OCI-M1 (cell line): Measurements from ENCODE around the gene POLE4.
A peak's percentile ranks its signal among the peaks of the same experiment; 100 is the strongest.

ENCODE experiments used
- DNase-seq: peaks from one replicate; lab custom pipeline; 2025; lab: John Stamatoyannopoulos, UW

Gene POLE4

DNA sequence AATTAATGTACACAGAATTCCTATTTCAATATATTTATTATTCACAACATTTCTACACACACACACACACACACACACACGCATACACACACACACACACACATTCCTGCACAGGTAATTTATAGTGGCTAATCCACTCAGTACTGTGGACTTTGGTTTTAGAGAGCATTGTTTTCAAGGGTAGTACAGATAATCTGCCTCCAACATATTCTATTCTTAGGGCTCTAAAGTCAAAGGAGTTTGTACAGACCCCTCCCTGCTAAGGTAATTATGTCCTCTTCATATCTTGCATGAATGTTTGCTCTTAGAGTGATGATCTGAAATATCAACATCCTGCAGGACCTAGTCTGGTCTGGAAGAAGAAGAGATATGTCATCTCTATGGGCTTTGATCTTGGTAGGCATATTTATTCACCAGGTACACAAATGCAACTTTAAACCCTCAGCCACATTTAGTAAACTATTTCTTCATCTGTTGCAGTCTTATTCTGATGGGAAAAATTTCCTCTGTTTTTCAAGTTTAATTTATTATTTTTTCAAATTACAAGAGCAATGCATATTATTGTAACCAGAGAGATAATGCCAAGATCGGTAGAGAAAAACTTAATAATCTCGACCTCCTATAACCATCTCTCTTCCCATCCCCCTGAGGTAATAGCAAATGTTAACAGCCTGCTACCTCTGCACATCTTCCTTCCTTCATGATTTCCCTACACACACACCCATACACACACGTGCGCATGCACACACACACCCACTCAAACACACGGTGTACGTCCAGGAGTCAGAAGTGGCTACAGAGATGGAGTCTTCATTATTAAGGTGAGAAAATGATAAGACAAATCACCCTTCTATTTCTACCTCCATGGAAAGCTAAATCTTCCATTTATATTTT lies 18.3 kb upstream of the POLE4 start:
- DNase-seq, result no peak

DNA sequence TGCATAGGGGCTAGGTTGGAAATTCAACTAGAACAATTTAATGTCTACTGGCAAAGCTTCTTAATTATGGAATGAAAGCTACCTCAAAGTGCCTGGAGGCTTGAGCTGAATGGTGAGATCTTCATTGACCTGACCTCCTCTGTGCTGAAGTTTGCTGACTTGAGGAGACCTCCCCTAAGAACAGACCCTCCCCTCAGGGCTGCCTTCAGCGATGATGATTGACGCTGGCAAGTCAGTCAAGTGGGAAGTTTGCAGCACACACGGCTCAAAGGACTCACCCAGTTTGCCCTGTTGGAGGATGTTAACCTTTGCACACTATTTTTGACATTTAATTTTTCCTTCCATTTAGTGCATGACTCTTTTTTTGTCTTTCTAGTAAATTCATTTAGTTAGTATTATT lies 17.2 kb upstream of the POLE4 start:
- no peak for DNase-seq

- no peak for DNase-seq
Observed at GRCh38 chr2:74942263-74942662, 16.2 kb upstream of the POLE4 start.

DNA sequence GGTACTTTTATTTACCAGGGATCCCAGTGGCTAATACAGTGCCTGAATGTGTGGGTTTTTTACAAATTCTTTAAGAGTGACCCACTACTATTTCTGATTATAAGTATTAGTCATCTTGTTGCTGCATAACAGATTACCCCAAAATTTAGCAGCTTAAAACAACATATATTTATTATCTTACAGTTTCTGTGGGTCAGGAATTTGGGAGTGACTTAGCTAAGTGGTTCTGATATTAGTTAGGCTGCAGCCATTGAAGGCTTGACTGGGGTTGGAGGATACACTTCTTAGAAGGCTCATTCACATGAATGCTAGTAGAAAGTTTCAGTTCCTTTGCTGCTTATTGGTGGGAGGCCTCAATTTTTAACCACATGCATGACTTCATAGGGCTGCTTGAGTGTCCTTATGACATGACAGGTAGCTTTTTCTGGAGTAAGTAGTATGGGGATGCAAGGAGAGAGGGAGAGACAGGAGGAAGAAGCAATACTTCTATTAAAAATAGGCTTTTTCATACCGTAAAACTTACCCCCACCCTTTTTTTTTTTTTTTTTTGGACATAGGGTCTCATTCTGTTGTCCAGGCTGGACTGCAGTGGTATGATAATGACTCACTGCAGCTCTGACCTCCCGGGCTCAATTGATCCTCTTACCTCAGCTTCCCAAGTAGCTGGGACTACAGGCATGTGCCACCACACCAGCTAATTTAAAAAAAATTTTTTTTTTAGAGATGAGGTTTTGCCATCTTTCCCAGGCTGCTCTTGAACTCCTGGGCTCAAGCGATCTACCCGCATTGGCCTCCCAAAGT lies 13.3 kb upstream of the POLE4 start:
- DNase-seq, result no peak

DNA sequence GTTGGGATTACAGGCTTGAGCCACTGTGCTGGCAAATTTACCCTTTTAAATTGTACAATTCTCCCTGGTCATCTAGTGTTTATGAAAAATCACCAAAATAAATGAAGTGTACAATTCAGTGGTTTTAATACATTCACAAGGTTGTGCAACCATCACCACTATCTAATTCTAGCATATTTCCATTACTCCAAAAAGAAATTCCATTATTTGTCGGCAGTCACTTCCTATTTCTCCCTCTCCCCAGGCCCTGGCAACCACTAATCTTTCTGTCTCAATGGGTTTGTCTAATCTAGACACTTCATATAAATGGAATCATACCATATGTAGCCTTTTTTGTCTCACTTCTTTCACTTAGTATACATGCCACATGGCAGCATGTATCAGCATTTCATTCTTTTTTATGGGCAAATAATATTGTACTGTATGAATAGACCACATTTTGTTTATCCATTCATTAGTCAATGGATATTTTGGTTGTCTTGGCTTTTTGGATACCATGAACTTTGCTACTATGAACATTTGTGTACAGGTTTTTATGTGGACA lies 12.6 kb upstream of the POLE4 start:
- peak; percentile 1 for DNase-seq

GRCh38 chr2:74947703-74948102 lies 10.7 kb upstream of the POLE4 start:
- DNase-seq, result peak; percentile 20

DNA sequence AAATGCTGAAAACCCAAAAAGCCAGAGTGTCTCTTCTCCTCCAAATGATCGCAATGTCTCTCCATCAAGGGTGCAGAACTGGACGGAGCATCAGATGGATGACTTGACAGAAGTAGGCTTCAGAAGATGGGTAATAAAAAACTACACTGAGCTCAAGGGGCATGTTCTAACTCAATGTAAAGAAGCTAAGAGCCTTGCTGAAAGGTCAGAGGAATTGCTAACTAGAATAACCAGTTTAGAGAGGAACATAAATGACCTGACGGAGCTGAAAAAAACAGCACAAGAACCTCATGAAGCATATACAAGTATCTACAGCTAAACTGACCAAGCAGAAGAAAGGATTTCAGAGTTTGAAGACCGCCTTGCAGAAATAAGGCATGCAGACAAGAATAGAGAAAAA lies 9.7 kb upstream of the POLE4 start:
- no peak for DNase-seq

DNA sequence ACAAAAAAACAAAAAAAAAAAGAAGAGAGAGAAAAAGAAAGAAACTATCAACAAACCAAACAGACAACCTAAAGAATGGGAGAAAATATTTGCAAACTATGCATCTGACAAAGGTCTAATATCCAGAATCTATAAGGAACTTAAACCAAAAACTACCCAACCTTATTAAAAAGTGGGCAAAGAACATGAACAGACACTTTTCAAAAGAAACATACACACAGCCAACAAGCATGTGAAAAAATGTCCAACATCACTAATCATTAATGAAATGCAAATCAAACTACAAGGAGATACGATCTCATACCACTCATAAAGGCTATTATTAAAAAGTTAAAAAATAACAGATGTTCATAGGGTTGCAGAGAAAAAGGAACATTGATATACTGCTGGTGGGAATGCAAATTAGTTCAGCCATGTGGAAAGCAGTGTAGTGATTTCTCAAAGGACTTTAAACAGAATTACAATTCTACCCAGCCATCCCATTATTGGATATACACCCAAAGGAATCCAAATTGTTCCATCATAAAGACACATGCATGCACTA lies 7.2 kb upstream of the POLE4 start:
- no peak for DNase-seq

DNA sequence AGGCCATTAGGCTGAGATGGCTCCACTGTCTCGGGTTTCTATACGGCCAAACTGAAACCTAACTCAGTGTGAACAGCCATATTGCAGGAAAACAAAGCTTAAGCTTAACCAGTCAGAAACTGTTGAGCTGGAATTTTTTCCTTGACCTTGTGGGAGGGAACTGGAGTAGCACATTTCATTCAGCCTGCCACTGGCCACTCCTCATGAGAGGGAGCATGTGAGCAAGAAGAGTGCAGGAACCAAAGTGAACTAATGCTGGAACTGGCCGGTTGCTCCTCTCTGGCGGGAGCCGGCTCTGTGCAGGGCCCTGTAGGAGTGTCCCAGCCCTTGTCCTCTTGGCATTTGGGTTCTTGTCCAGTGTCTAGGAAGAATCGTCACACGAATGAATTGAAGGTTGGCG lies 5.9 kb upstream of the POLE4 start:
- no peak for DNase-seq

GRCh38 chr2:74953796-74954499 lies 4.5 kb upstream of the POLE4 start:
- DNase-seq, result no peak

- no peak for DNase-seq
Observed at GRCh38 chr2:74954500-74954874, 4.0 kb upstream of the POLE4 start.

DNA sequence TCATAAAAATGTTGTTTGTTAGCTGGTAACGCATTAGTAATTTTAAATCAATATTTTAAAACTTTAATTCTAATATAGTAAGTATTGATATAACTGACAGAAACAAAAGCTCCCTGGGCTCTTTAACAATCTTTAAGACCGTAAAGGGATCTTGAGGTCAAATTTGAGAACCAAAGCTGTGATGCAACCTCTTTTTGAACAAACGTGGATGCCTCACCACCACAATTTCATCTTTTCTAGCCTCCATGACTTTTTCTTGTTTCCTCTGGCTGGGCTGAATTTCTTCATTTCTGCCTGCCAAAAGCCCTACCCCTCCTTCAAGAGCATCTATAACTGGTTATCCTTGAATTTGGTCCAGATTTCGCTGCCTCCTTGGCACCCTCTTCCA lies 563 bp upstream of the POLE4 start:
- no peak for DNase-seq

DNA sequence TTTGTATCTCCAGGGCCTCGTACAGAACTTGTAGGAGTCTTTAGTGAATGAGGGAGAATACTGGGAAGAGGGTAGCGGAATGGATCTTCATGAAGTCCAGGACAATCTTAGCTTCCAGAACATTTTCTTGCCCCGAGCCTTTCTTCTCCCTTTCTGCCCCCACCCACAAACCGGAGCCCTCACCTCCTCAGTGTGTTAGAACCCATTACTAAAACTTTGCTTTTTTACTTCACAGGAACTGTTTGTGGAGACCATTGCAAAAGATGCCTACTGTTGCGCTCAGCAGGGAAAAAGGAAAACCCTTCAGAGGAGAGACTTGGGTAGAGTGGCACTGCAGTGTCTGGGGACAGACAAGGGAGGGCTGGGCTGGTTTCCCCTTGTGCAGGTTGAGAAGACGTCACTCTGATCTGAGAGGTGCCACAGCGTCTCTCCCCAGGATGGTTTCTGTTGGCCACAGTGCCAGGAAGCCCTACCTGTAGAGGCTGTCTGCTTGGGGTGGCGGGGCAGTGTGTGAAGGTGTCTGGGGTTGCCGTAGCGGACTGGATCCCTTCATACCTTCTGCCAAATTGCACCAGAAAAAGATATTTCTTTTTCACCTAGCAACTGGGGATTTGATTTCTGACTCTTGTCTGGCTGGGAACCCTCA lies 786 bp downstream of the POLE4 start:
- DNase-seq, result no peak

DNA sequence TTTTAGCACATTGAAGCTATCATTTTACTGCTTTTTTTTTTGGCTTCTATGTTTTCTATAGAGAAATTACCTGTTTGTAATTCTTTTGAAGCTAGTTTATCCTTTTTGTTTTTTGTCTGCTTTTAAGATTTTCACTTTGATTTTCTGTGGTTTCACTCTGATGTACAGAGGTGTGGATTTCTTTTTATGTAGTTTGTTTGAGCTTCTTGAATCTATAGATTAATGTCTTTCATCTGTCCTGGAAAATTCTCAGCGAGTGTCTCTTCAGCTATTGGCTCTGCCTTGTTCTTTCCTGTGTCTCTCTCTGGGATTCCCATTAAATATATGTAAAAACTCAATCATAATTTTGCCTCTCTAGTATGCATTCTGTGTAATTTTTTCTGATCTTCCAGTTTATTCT lies 8.4 kb downstream of the POLE4 start:
- DNase-seq, result no peak

DNA sequence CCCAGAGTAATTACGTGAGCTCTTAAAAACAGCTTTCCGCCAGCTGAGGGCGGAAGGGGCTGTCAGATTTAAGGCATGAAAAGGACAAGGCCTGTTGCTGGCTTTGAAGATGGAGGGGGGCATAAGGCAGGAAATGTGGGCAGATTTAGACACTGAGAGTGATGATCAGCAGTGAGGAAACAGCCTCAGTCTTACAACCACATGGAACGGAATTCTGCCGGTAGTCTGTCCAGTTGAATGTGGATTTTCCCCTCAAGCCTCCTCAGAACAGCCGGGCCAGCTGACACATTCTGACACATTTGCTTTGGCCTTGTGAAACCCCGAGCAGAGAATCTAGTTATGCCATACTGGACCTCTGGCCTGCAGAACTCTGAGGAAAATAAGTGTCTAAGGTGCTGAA lies 16.6 kb downstream of the POLE4 start:
- DNase-seq, result no peak

DNA sequence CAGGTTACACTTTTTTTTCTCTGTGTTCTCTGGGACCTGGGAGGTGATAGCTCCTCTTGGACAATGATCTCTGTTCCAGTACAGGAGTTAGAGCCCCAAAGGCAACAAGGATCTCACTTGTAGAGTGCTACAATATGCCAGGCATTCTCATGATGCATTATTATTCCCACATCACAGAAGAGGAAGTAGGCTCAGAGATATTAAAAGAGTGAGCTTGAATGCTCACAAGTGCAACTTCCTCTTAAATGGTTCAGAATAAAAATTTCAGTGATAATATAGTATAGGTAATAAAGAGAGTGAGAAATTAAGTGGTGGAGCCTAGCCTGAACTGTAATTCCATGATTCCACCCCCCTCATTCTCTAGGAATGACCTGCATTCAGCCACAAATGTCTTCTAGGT lies 21.4 kb downstream of the POLE4 start:
- DNase-seq, result peak; percentile 39

- DNase-seq, result peak; percentile 5
Observed at GRCh38 chr2:74982577-74982976, 24.1 kb downstream of the POLE4 start.

GRCh38 chr2:74983631-74984392 lies 25.4 kb downstream of the POLE4 start:
- DNase-seq, result no peak

DNA sequence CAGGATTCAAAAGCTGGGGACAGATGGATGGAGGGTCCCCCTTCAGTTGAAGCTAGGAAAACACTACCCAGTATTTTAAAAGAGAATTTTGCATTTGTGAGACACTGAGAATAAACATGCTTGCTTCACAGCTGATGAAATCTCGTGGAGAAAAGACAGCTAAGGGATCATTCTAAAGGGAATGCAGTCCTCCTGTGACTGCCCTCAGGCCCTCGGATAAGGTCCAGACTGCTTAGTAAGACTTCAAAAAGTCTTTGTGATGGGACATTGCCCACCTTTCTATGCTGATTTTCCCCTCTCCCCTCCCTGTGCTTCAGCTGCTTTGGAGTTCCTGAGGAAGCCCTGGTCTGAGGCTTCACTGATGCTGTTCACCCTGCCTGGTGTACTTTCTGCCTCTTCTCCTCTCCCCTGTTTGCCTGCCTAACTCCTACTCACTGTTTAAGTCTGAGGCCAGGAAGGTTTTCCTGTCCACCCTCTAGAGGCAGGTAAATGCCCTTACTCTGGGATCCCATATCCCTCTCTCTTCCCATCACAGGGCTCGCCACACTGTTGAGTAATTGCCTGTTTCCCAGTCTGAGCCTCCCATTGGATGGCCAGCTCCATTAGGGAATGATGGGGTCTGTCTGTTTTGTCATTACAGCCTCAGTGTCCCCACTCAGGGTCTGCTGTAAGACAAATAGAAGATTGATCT lies 26.6 kb downstream of the POLE4 start:
- DNase-seq, result no peak

DNA sequence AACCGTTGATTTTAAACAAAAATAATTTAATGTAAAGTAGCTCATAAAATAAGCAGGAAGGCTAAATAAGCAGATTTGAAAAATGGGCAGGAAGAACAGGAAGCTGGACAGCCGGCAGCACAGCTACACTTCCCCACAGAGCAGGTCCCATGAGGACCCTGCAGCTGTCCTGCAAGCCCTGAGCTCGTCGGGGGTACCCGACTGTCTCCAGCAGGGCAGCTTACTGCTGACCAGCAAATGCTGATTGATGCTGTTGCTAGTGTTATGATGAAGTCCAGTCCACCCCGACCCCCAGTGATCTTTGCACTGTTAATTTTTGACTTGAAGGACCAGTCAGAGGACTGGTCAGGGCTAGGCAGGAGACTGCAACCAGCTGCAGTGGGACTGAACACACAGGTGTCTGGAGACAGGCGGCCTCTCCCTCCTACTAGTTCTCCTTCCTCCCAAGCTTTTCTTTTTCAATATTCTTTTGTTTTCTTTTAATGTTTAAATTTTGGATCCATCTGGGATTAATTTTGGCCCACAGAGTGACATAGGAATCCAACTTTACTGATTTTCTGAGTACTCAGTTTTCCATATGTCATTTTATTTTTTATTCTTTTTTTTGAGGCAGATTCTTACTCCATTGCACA lies 27.7 kb downstream of the POLE4 start:
- no peak for DNase-seq
